Panc1 (cell line): ENCODE measurements around the gene HGD.

Source experiments
- CTCF ChIP-seq: fragments of 450-650 bp; IDR thresholded peaks from 2 replicates; pipeline ENCODE4 v1.5.1; 2017; ENCODE audit warnings: mild to moderate bottlenecking
- POLR2AphosphoS5 ChIP-seq: IDR thresholded peaks from 2 replicates; pipeline ENCODE4 v1.6.1; 2012; ENCODE audit warnings: mild to moderate bottlenecking, low read depth, low read length, moderate library complexity
- REST ChIP-seq, 2 experiments: IDR thresholded peaks; 2 replicates each; pipeline ENCODE4 v1.6.1; 2011 to 2012; ENCODE audit warnings: low read depth in 2 of 2, control low read depth in 1 of 2, low read length in 1 of 2, mild to moderate bottlenecking in 1 of 2, moderate library complexity in 1 of 2; ENCODE audit not compliant: insufficient read depth in 1 of 2
- SIN3A ChIP-seq: IDR thresholded peaks from 2 replicates; pipeline ENCODE4 v1.6.1; 2012; ENCODE audit warnings: low read depth, mild to moderate bottlenecking, low read length, moderate library complexity, borderline replicate concordance; ENCODE audit not compliant: insufficient read depth
- TCF7L2 ChIP-seq: IDR thresholded peaks from 2 replicates; pipeline ENCODE4 v1.6.1; 2011; ENCODE audit warnings: mild to moderate bottlenecking, low read depth, low read length, inconsistent platforms

GRCh38 chr3:120596853-120597223 lies 85.2 kb downstream of the HGD start:
- TF ChIP-seq POLR2AphosphoS5 (no peak), CTCF (no peak), REST (IDR thresholded peaks at IDR 0.05; ENCODE audit: insufficient read depth in 1 of 2, low read depth in 2 of 2, low read length in 1 of 2) (no peak), SIN3A (no peak), TCF7L2 (no peak)
